HG02763 (cell line): ENCODE data around the gene GSE1.

ENCODE experiments used
- ATAC-seq: cut with Tn5 transposase; IDR thresholded peaks from one replicate; pipeline ENCODE4 v1.9.1; 2021; ENCODE audit warnings: mild to moderate bottlenecking, moderate library complexity; ENCODE audit not compliant: unreplicated experiment

Gene GSE1

DNA sequence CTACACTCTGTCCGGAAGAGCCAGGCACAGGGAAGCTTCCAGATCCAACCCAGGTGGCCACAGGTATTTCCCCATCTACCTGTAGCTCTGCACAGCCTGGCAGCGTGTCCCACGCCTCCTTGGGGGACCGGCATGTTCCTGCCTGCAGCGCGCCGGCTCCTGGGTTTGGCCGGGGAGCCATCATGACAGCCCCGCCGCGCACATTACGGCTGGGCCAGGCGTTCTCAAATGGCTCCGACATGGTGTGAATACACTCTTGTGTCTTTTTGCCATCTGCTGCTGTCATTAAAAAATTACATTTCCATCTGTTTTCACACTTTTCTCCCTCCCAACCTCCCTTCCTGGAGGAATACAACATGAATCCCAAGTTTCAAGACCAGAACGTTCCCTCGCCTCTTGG, 83.7 kb downstream of the GSE1 start:
- ATAC-seq = no peak

GRCh38 chr16:85697431-85697830, 84.3 kb downstream of the GSE1 start:
- ATAC-seq = no peak

- ATAC-seq = no peak
Observed at GRCh38 chr16:85698459-85698891, 85.4 kb downstream of the GSE1 start.

GRCh38 chr16:85698935-85699558, 85.9 kb downstream of the GSE1 start:
- ATAC-seq = no peak

DNA sequence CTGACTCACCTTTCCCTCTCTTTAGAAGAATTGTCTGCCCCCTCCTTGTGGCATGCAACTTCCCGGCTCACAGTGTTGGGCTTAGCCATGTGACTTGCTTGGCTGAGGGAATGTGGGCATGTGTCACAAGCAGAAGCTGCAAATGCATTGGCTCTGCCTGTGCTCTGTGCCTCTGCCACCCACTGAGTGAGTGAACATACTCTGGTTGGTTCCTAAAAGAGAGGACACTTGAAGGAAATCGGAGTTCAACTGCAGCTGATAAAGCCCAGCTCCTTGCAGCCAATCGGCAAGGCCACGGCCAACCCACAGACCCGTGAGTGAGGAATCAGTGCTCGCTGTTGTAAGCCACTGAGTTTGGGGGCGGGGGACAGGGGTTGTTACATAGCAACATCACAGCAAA, 86.5 kb downstream of the GSE1 start:
- no peak for ATAC-seq

DNA sequence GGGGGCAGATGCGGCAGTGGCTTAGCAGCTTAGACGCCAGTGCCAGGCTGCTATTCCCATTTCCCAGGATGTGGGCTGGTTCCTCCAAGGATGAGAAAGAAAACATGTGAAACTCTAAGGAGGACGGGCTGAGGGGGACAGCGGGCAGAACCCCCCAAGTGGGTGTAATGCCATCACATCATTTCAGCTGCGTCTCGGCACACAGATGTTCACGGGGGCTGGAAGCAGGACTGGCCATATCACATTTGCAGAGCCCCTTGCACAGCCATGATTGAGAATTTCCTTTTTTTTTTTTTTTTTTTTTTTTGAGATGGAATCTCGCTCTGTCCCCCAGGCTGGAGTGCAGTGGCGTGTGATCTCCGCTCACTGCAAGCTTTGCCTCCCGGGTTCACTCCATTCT, 90.9 kb downstream of the GSE1 start:
- ATAC-seq = no peak

- no peak for ATAC-seq
Observed at GRCh38 chr16:85704900-85705846, 92.1 kb downstream of the GSE1 start.

DNA sequence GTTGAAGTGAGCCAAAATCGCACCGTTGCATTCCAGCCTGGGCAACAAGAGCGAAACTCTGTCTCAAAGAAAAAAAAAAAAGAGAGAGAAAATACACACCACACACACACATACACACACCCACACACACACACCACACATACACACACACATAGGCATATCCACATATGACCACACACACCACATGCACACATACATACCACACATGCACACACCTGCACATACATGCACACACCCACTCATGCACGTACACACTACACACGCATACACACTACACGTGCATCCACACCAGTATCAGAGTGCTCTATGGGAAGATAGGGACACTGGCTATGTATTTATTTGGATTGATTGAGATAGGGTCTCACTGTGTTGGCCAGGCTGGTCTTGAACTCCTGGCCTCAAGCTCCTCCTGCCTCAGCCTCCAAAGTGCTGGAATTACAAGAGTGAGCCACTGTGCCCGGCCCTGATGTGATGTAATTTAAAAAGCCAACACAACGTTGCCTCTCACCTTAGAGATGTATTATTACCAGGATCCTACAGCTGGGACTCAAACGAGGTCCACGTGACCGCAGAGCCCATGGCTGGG, 93.4 kb downstream of the GSE1 start:
- ATAC-seq = no peak

DNA sequence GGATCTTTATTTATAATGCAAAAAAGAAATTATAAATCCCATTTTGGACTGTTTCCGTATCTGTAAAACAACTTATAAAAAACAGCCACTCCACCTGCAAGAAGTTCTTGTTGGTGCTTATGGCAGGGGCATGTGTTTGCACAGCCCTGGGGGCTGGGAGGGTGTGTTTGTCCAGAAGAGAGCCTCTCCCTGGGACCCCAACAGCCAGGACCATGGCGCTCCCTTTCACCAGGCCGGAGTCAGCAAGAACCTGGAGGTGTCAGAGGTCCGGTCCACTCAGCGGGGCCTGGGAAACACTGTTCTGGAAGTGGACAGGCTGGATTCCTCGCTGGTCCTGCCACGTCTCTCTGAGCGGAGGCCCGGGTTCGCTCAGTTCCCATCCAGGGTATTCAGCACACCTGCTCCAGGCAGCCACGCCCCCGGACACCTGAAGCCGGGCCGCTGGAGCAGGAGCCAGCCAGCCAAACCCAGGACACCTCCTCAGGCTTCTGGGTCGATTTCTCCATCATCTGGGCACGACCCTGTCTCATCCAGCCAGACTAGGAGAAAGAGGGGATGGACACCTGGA, 94.5 kb downstream of the GSE1 start:
- ATAC-seq = no peak

DNA sequence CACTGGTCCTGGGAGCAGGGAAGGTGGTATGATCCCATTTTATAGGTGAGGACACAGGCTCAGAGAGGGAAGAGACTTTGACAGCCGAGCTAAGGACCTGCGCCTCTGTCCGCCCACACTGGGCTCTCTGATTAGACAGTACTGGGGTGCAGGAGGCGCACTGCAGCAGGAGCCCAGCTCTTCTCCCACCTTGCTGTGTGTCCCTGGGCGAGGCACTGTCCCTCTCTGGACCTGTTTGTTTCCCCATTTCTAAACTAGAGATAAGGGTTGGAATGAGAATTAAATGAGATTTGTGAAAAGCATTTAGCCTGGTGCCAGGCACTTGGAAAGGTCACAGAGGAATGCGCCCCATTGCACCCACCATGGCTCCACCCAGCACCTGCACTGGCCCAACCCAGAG, 95.2 kb downstream of the GSE1 start:
- no peak for ATAC-seq

GRCh38 chr16:85709766-85710585, 96.9 kb downstream of the GSE1 start:
- no peak for ATAC-seq

- no peak for ATAC-seq
Observed at GRCh38 chr16:85710732-85711131, 97.6 kb downstream of the GSE1 start.

- no peak for ATAC-seq
Observed at GRCh38 chr16:85711982-85712587, 99.0 kb downstream of the GSE1 start.

DNA sequence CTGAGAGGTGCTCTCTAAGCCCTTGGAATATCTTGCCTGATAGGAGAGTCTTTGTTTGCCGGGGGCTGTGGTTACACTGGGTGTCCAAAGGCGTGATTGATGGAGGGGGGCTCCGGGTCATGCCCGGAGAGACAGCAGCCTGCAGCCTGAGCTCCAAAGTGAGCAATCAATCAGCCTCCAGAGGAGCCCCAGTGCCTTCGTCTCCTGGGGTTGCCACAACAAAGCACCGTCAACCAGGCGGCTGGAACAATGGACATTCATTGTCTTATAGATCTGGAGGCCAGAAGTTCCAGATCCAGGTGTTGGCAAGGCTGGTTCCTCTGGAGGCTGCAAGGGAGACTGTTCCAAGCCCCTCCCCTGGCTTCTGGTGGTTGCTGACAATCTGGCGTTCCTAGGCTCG, 99.7 kb downstream of the GSE1 start:
- ATAC-seq = no peak

DNA sequence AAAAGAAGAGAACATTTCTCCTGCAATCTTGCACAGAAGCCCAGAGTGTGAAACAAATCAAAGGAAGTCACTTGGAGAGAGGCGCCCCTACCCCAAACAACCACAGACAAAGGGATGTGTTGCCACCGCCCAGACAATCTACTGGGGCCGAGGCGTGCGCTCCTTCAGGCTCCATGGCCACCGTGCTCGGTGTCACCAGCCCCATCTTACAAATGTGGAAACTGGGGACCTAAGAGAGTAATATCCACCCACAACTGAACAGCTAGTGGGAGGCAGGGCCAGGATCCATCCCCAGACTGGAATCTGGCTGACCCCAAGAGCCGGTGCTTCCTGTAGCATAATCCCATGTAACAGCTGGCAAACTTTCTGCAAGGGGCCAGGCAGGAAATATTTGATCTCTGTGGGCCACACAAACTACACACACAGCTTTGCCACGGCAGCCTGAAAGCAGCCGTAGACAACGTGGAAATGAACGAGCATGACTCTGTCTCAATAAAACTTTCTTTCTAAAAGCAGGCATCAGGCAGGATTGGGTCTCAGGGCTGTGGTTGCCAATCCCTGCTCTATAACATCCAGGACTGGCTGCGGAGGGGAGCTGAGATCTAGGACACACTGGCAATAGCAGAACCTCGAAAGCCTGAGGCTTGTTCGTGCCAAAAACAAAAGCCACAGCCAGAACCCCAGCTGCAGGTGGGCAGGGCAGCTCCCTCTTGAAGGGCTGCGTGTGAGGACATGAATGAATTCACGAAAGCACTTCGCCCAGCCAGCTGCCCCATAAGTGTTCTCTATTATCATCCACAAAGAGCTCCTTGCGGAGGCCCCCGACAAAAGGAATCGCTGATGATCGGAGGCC, 102.3 kb downstream of the GSE1 start:
- no peak for ATAC-seq

- no peak for ATAC-seq
Observed at GRCh38 chr16:85716022-85716679, 103.0 kb downstream of the GSE1 start.

GRCh38 chr16:85716680-85717038, 103.5 kb downstream of the GSE1 start:
- no peak for ATAC-seq

GRCh38 chr16:85717393-85718152, 104.5 kb downstream of the GSE1 start:
- ATAC-seq = no peak
